ENCODE results near the gene TAF15. TPM values are rescaled to one million over a fixed set of nuclear protein-coding genes. Genes with fewer than 3 reads are reported as not detected.

Gene TAF15
- total RNA-seq, 2 experiments from 2014 or later: 114 to 119 TPM

- ChIA-PET POLR2A (interaction anchor here (0.6 to 7.9 kb wide), 5 partner anchors 14 to 38 kb away, joined by 3 to 49 read pairs (median 3); partner anchors contain the start of gene TAF15), CTCF (interaction anchor here (0.9 to 3.6 kb wide), 4 partner anchors 9 to 31 kb away, joined by 3 to 16 read pairs (median 10); partner anchors contain the start of gene TAF15)
- peak within 1 kb of the TSS; percentile 53 for H3K4me3 ChIP-seq (ENCODE audit: low read length)
- ATAC-seq (ENCODE audit: poor library complexity) (peak; percentile 83), DNase-seq (peak in 8 of 14 experiments; percentile 20 to 63 (median 41))
- H3K9me3 ChIP-seq (ENCODE audit: control insufficient read depth in 1 of 2, insufficient read depth in 1 of 2, low read length in 2 of 2): no peaks in the 10 kb centered on the region
- no peaks in the 10 kb centered on the region for H3K36me3 ChIP-seq (ENCODE audit: insufficient read depth, low read length)
- Mint-ChIP-seq H3K27me3 (peaks cover 30% of the 10 kb centered on the region), H3K4me3 (peak within 1 kb of the TSS; percentile 86), H3K4me1 (ENCODE audit: low read depth) (peaks cover 40% of the 10 kb centered on the region), H3K27ac (no peak within 1 kb of the TSS), H3K36me3 (ENCODE audit: low read depth) (no peaks in the 10 kb centered on the region), H3K9me3 (no peaks in the 10 kb centered on the region)
- peaks cover 18% of the 10 kb centered on the region for H3K4me1 ChIP-seq (ENCODE audit: insufficient read depth, low read length)
- peaks cover 15 to 22% of the 10 kb centered on the region in 2 experiments for H3K27me3 ChIP-seq (ENCODE audit: control insufficient read depth in 1 of 2, insufficient read depth in 2 of 2, low read length in 2 of 2)
- intact Hi-C loops (cut with DNase I, micrococcal nuclease): no loop called here
- H3K27ac ChIP-seq (ENCODE audit: low read depth in 1 of 2, low read length in 2 of 2): no peak within 1 kb of the TSS
- TF ChIP-seq CTCF (IDR thresholded peaks at IDR 0.05): no peak
Measured at GRCh38 chr17:35795007-35795870, 14.0 kb upstream of the TAF15 start, which contains the start of gene MMP28. Gene MMP28, minus strand, starts transcription at chr17:35795641. Its CDS starts 264 bp downstream, at chr17:35795377.

- Histone ChIP-seq H3K4me3 (ENCODE audit: low read length) (peak overlapping the region; percentile 38), H3K27me3 (ENCODE audit: control insufficient read depth in 1 of 2, insufficient read depth in 2 of 2, low read length in 2 of 2) (peaks cover 15 to 22% of the 10 kb centered on the region in 2 experiments), H3K4me1 (ENCODE audit: insufficient read depth, low read length) (peaks cover 24% of the 10 kb centered on the region), H3K9me3 (ENCODE audit: control insufficient read depth in 1 of 2, insufficient read depth in 1 of 2, low read length in 2 of 2) (no peaks in the 10 kb centered on the region), H3K27ac (ENCODE audit: low read depth in 1 of 2, low read length in 2 of 2) (no peak overlapping the region), H3K36me3 (ENCODE audit: insufficient read depth, low read length) (no peaks in the 10 kb centered on the region)
- no peaks in the 10 kb centered on the region for H3K9me3 Mint-ChIP-seq
- H3K4me1 Mint-ChIP-seq (ENCODE audit: low read depth): peaks cover 43% of the 10 kb centered on the region
- peak overlapping the region; percentile 83 for H3K4me3 Mint-ChIP-seq
- H3K27ac Mint-ChIP-seq: no peak overlapping the region
- H3K36me3 Mint-ChIP-seq (ENCODE audit: low read depth): no peaks in the 10 kb centered on the region
- ATAC-seq (ENCODE audit: poor library complexity) (no peak), DNase-seq (no peak)
- H3K27me3 Mint-ChIP-seq: peaks cover 30% of the 10 kb centered on the region
- ChIA-PET POLR2A (interaction anchor here (0.6 to 7.9 kb wide), 4 partner anchors 13 to 38 kb away, joined by 3 to 49 read pairs (median 8); partner anchors contain the start of gene TAF15), CTCF (interaction anchor here (1.4 to 3.6 kb wide), 3 partner anchors 8 to 32 kb away, joined by 6 to 16 read pairs (median 15); partner anchors contain the start of gene TAF15)
- TF ChIP-seq CTCF (IDR thresholded peaks at IDR 0.05): no peak
- intact Hi-C loops (cut with DNase I, micrococcal nuclease): no loop called here
Measured at GRCh38 chr17:35795871-35796265, 13.4 kb upstream of the TAF15 start.

- H3K27me3 Mint-ChIP-seq: peaks cover 30% of the 10 kb centered on the region
- peak overlapping the region; percentile 48 for H3K4me3 Mint-ChIP-seq
- DNase-seq (no peak), ATAC-seq (ENCODE audit: poor library complexity) (no peak)
- H3K4me3 ChIP-seq (ENCODE audit: low read length): no peak overlapping the region
- peaks cover 15 to 22% of the 10 kb centered on the region in 2 experiments for H3K27me3 ChIP-seq (ENCODE audit: control insufficient read depth in 1 of 2, insufficient read depth in 2 of 2, low read length in 2 of 2)
- intact Hi-C loops (cut with DNase I, micrococcal nuclease): no loop called here
- H3K27ac Mint-ChIP-seq: no peak overlapping the region
- H3K36me3 Mint-ChIP-seq (ENCODE audit: low read depth): no peaks in the 10 kb centered on the region
- ChIA-PET CTCF (interaction anchor here (3.3 to 3.6 kb wide), 2 partner anchors 12 to 33 kb away, joined by 15 to 16 read pairs; partner anchors contain the start of gene TAF15), POLR2A (interaction anchor here (1.0 to 7.9 kb wide), 4 partner anchors 8 to 226 kb away, joined by 3 to 49 read pairs (median 8); partner anchors contain the start of gene TAF15)
- H3K9me3 ChIP-seq (ENCODE audit: control insufficient read depth in 1 of 2, insufficient read depth in 1 of 2, low read length in 2 of 2): no peaks in the 10 kb centered on the region
- peaks cover 34% of the 10 kb centered on the region for H3K4me1 ChIP-seq (ENCODE audit: insufficient read depth, low read length)
- H3K27ac ChIP-seq (ENCODE audit: low read depth in 1 of 2, low read length in 2 of 2): no peak overlapping the region
- no peaks in the 10 kb centered on the region for H3K9me3 Mint-ChIP-seq
- no peaks in the 10 kb centered on the region for H3K36me3 ChIP-seq (ENCODE audit: insufficient read depth, low read length)
- H3K4me1 Mint-ChIP-seq (ENCODE audit: low read depth): peaks cover 49% of the 10 kb centered on the region
- TF ChIP-seq CTCF (IDR thresholded peaks at IDR 0.05): no peak
Measured at GRCh38 chr17:35796942-35797341, 12.3 kb upstream of the TAF15 start.
